SU-DHL-6 (cell line): ENCODE data around the gene ADPRM.
"Not testable (repeated sequence)": the region's sequence is repeated elsewhere in the genome, so short reads cannot be mapped to it uniquely, and the experiment has no call there.

ENCODE experiments used
- H2AFZ ChIP-seq: fragments of 200-600 bp; sonication (generic); 2 replicates; pipeline ENCODE4 v1.6.1; 2014; ENCODE audit warnings: low read depth, mild to moderate bottlenecking, moderate library complexity, mixed read lengths, antibody characterized with exemption, low read length; ENCODE audit not compliant: severe bottlenecking
- H3F3A ChIP-seq: fragments of 200-600 bp; shearing (Covaris generic); 2 replicates; pipeline ENCODE4 v1.6.0; 2016; ENCODE audit warnings: antibody characterized with exemption, mild to moderate bottlenecking; ENCODE audit not compliant: insufficient read depth
- H3K27ac ChIP-seq: fragments of 200-600 bp; sonication (generic); 2 replicates; pipeline ENCODE4 v1.5.1; 2016; ENCODE audit warnings: low read depth, mild to moderate bottlenecking, low read length, moderate library complexity, mixed read lengths
- H3K27me3 ChIP-seq: fragments of 200-600 bp; sonication (generic), shearing (Covaris generic); 2 replicates; pipeline ENCODE4 v1.6.0; 2014; ENCODE audit warnings: mild to moderate bottlenecking, low read length
- H3K36me3 ChIP-seq: fragments of 200-600 bp; sonication (generic); 2 replicates; pipeline ENCODE4 v1.6.1; 2014; ENCODE audit warnings: mild to moderate bottlenecking, low read length, mixed read lengths
- H3K4me2 ChIP-seq: fragments of 300-600, 200-600 bp; shearing (Covaris generic), sonication (generic); 2 replicates; pipeline ENCODE4 v1.6.0; 2014; ENCODE audit warnings: low read length, low read depth, mild to moderate bottlenecking; ENCODE audit not compliant: poor library complexity, severe bottlenecking
- H3K4me3 ChIP-seq: fragments of 200-600 bp; sonication (generic); 2 replicates; pipeline ENCODE4 v1.5.1; 2014; ENCODE audit warnings: antibody characterized with exemption, low read length, mild to moderate bottlenecking, mixed read lengths; ENCODE audit not compliant: insufficient read depth, poor library complexity, severe bottlenecking
- H3K79me2 ChIP-seq: fragments of 200-600 bp; sonication (generic); 2 replicates; pipeline ENCODE4 v1.6.1; 2014; ENCODE audit warnings: mild to moderate bottlenecking, low read length, moderate library complexity; ENCODE audit not compliant: insufficient read depth
- H3K9ac ChIP-seq: fragments of 200-600 bp; sonication (generic); 2 replicates; pipeline ENCODE4 v1.7.0; 2014; ENCODE audit warnings: mild to moderate bottlenecking, low read length
- H3K9me2 ChIP-seq: fragments of 200-600 bp; sonication (generic); replicated peaks from 2 replicates; pipeline ENCODE4 v1.6.1; 2014; ENCODE audit warnings: low read length; ENCODE audit not compliant: insufficient read depth
- H3K9me3 ChIP-seq: fragments of 200-600 bp; sonication (generic); 2 replicates; pipeline ENCODE4 v1.6.1; 2014; ENCODE audit warnings: low read length, mixed read lengths; ENCODE audit not compliant: insufficient read depth
- H4K20me1 ChIP-seq: fragments of 200-600 bp; sonication (generic); 2 replicates; pipeline ENCODE4 v1.6.1; 2014; ENCODE audit warnings: low read depth, mild to moderate bottlenecking, antibody characterized with exemption, low read length, moderate library complexity, mixed read lengths
- CTCF ChIP-seq: fragments of 200-600 bp; sonication (generic); IDR thresholded peaks from one replicate; pipeline ENCODE4 v1.5.1; 2017; ENCODE audit warnings: antibody characterized with exemption, mild to moderate bottlenecking, low read length, moderate library complexity; ENCODE audit not compliant: insufficient read depth, poor library complexity, severe bottlenecking
- EZH2phosphoT487 ChIP-seq: fragments of 200-600 bp; sonication (generic), shearing (Covaris generic); conservative IDR thresholded peaks from 2 replicates; pipeline ENCODE4 v1.6.1; 2018; ENCODE audit warnings: mild to moderate bottlenecking, antibody characterized with exemption, low read length, moderate library complexity, mixed read lengths

ADPRM gene

GRCh38 chr17:10683853-10684252 lies 13.5 kb upstream of the ADPRM start:
- no peak overlapping the region for H3K4me3 ChIP-seq
- no peak overlapping the region for H3K9ac ChIP-seq
- H3K27me3 ChIP-seq, result no peaks in the 10 kb centered on the region
- peaks cover 14% of the 10 kb centered on the region for H3K79me2 ChIP-seq
- peaks cover 36% of the 10 kb centered on the region for H3K36me3 ChIP-seq
- H3K9me2 ChIP-seq, result no peaks in the 10 kb centered on the region
- TF ChIP-seq EZH2phosphoT487, result no peak
- peak; percentile 28 for TF ChIP-seq CTCF
- no peaks in the 10 kb centered on the region for H3K9me3 ChIP-seq
- H3K4me2 ChIP-seq, result no peak overlapping the region
- H4K20me1 ChIP-seq, result peaks cover 5% of the 10 kb centered on the region; the same call in 1 of the 2 replicates
- no peak overlapping the region for H3K27ac ChIP-seq
- H2AFZ ChIP-seq, result no peak overlapping the region
- H3F3A ChIP-seq, result 0 out of 2 replicates have a peak, but pooled peaks cover 2% of the 10 kb centered on the region

GRCh38 chr17:10687499-10687898 lies 9.9 kb upstream of the ADPRM start:
- TF ChIP-seq EZH2phosphoT487, result no peak
- Histone ChIP-seq H4K20me1 (peaks cover 18% of the 10 kb centered on the region; the same call in 1 of the 2 replicates), H3K4me3 (no peak overlapping the region), H2AFZ (no peak overlapping the region), H3K36me3 (peaks cover 62% of the 10 kb centered on the region), H3K9me2 (no peaks in the 10 kb centered on the region), H3K79me2 (peaks cover 39% of the 10 kb centered on the region), H3K9ac (no peak overlapping the region), H3K9me3 (no peaks in the 10 kb centered on the region), H3K4me2 (no peak overlapping the region), H3K27ac (no peak overlapping the region), H3K27me3 (no peaks in the 10 kb centered on the region), H3F3A (0 out of 2 replicates have a peak, but pooled peaks cover 2% of the 10 kb centered on the region)

DNA sequence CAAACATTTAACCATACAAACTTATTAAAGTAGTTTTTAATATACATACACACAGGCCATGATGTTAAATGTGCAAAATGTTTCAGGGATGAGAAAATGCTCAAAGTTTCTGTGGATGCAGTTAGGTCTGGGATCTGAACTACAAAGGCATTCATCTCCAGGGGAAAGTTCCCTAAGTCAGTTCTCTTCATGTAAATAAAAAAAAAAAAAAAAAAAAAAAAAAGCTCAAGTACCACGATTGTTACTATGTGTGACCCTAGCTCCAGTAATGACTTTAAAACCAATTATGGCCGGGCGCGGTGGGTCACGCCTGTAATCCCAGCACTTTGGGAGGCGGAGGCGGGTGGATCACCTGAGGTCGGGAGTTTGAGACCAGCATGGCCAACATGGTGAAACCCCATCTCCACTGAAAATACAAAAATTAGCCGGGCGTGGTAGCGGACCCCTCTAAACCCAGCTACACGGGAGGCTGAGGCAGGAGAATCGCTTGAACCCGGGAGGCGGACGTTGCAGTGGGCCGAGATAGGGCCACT lies 1.5 kb upstream of the ADPRM start:
- not testable (repeated sequence) for H2AFZ ChIP-seq, H4K20me1 ChIP-seq, H3K9me3 ChIP-seq, H3F3A ChIP-seq, H3K27ac ChIP-seq, H3K27me3 ChIP-seq, H3K9me2 ChIP-seq
- Histone ChIP-seq H3K79me2 (peaks cover 63% of the 10 kb centered on the region), H3K4me2 (peak overlapping the region; percentile 92), H3K9ac (peak overlapping the region; percentile 89), H3K36me3 (peaks cover 22% of the 10 kb centered on the region), H3K4me3 (peak overlapping the region; percentile 97)

- Histone ChIP-seq H3K79me2 (peaks cover 51% of the 10 kb centered on the region), H4K20me1 (no peaks in the 10 kb centered on the region), H2AFZ (peak overlapping the region; percentile 85), H3K9ac (peak overlapping the region; percentile 89), H3K27me3 (no peaks in the 10 kb centered on the region), H3K9me3 (no peaks in the 10 kb centered on the region), H3K36me3 (peaks cover 10% of the 10 kb centered on the region), H3F3A (no peaks in the 10 kb centered on the region; the same call in 1 of the 2 replicates), H3K4me2 (peak overlapping the region; percentile 88), H3K27ac (peak overlapping the region; percentile 74), H3K9me2 (no peaks in the 10 kb centered on the region), H3K4me3 (peak overlapping the region; percentile 97)
- TF ChIP-seq CTCF, result no peak
- no peak for TF ChIP-seq EZH2phosphoT487
Measured at GRCh38 chr17:10698096-10698818, 863 bp downstream of the ADPRM start.
